WTC11 (cell line): ENCODE results near the gene ENTR1. TPM values are rescaled to one million over a fixed set of nuclear protein-coding genes. Genes with fewer than 3 reads are reported as not detected.

Source experiments
- ATAC-seq: fragments of 200-7000 bp; cut with Tn5 transposase; 2 replicates; pipeline ENCODE4 v1.10.0; 2021; ENCODE audit warnings: mild to moderate bottlenecking, moderate library complexity
- CTCF ChIA-PET: fragments of 300-600 bp; sonication (Branson Sonifier 250); formaldehyde crosslinking; loops from one replicate; lab custom pipeline; 2021; ENCODE audit warnings: antibody characterized with exemption; lab: Charles Lee
- POLR2A ChIA-PET: fragments of 350-600 bp; sonication (Branson Sonifier 250); formaldehyde crosslinking; loops from one replicate; lab custom pipeline; 2021; ENCODE audit warnings: antibody characterized with exemption; lab: Charles Lee
- DNase-seq: peaks from one replicate; pipeline ENCODE4 v3.0.0; 2021; ENCODE audit warnings: low spot score
- H3K27ac Mint-ChIP-seq: 2 replicates; pipeline ENCODE4 v1.8.0; 2021; ENCODE audit warnings: mixed read lengths
- H3K27me3 Mint-ChIP-seq: 2 replicates; pipeline ENCODE4 v1.8.0; 2021; ENCODE audit warnings: low read depth, mild to moderate bottlenecking, moderate library complexity, mixed read lengths
- H3K36me3 Mint-ChIP-seq: 2 replicates; pipeline ENCODE4 v1.8.0; 2021; ENCODE audit warnings: mixed read lengths
- H3K4me1 Mint-ChIP-seq: 2 replicates; pipeline ENCODE4 v1.8.0; 2022; ENCODE audit warnings: mixed read lengths
- H3K4me3 Mint-ChIP-seq: 2 replicates; pipeline ENCODE4 v1.8.0; 2021; ENCODE audit warnings: mild to moderate bottlenecking, moderate library complexity, mixed read lengths
- H3K9me3 Mint-ChIP-seq: 2 replicates; pipeline ENCODE4 v1.8.0; 2021; ENCODE audit warnings: mixed read lengths
- ATF1 ChIP-seq: sonication (generic); formaldehyde crosslinking; IDR thresholded peaks from 2 replicates; pipeline ENCODE4 v1.8.1; 2023; ENCODE audit warnings: mild to moderate bottlenecking, moderate library complexity, missing genetic modification reagents
- CBFB ChIP-seq: sonication (generic); formaldehyde crosslinking; IDR thresholded peaks from 2 replicates; pipeline ENCODE4 v1.8.1; 2022; ENCODE audit warnings: mild to moderate bottlenecking, low read depth, missing genetic modification reagents
- CREM ChIP-seq: sonication (generic); formaldehyde crosslinking; IDR thresholded peaks from 2 replicates; pipeline ENCODE4 v1.8.1; 2022; ENCODE audit warnings: mild to moderate bottlenecking, missing genetic modification reagents, moderate library complexity
- ELF4 ChIP-seq: sonication (generic); formaldehyde crosslinking; IDR thresholded peaks from 2 replicates; pipeline ENCODE4 v1.8.1; 2022; ENCODE audit warnings: low read depth, mild to moderate bottlenecking, moderate library complexity, missing genetic modification reagents
- ESRRA ChIP-seq: sonication (generic); formaldehyde crosslinking; IDR thresholded peaks from 2 replicates; pipeline ENCODE4 v1.8.1; 2022; ENCODE audit warnings: mild to moderate bottlenecking, missing genetic modification reagents, borderline replicate concordance
- FOXJ3 ChIP-seq: sonication (generic); formaldehyde crosslinking; IDR thresholded peaks from 2 replicates; pipeline ENCODE4 v1.9.0; 2021; ENCODE audit warnings: missing genetic modification reagents, mild to moderate bottlenecking, borderline replicate concordance
- FOXK1 ChIP-seq: sonication (generic); formaldehyde crosslinking; IDR thresholded peaks from 2 replicates; pipeline ENCODE4 v1.8.0; 2022; ENCODE audit warnings: mild to moderate bottlenecking, moderate library complexity, missing genetic modification reagents
- FOXP1 ChIP-seq: sonication (generic); formaldehyde crosslinking; IDR thresholded peaks from 2 replicates; pipeline ENCODE4 v1.8.0; 2022; ENCODE audit warnings: missing genetic modification reagents, mild to moderate bottlenecking, moderate library complexity, borderline replicate concordance
- HMGA2 ChIP-seq: fragments of 250-450 bp; sonication (Bioruptor Pico); IDR thresholded peaks from 2 replicates; pipeline ENCODE4 v1.4.0; 2021; ENCODE audit warnings: mild to moderate bottlenecking, moderate library complexity
- KAT7 ChIP-seq: sonication (generic); formaldehyde crosslinking; IDR thresholded peaks from 2 replicates; pipeline ENCODE4 v1.8.1; 2023; ENCODE audit warnings: missing genetic modification reagents, mild to moderate bottlenecking, borderline replicate concordance
- MXD4 ChIP-seq: fragments of 250-450 bp; sonication (Bioruptor Pico); IDR thresholded peaks from 2 replicates; pipeline ENCODE4 v1.8.0; 2021; ENCODE audit warnings: mild to moderate bottlenecking, moderate library complexity, borderline replicate concordance
- MYBL2 ChIP-seq: sonication (generic); formaldehyde crosslinking; IDR thresholded peaks from 2 replicates; pipeline ENCODE4 v1.8.1; 2023; ENCODE audit warnings: mild to moderate bottlenecking, moderate library complexity, missing genetic modification reagents
- OVOL2 ChIP-seq: fragments of 250-450 bp; sonication (Bioruptor Pico); IDR thresholded peaks from 2 replicates; pipeline ENCODE4 v1.9.0; 2021; ENCODE audit warnings: mild to moderate bottlenecking, borderline replicate concordance
- PRRX2 ChIP-seq: fragments of 250-450 bp; sonication (Bioruptor Pico); IDR thresholded peaks from 2 replicates; pipeline ENCODE4 v1.8.0; 2021; ENCODE audit warnings: mild to moderate bottlenecking
- RELA ChIP-seq: sonication (generic); formaldehyde crosslinking; IDR thresholded peaks from 2 replicates; pipeline ENCODE4 v1.8.1; 2022; ENCODE audit warnings: missing genetic modification reagents, mild to moderate bottlenecking, borderline replicate concordance
- RORB ChIP-seq: fragments of 250-450 bp; sonication (Bioruptor Pico); IDR thresholded peaks from 2 replicates; pipeline ENCODE4 v1.9.0; 2021; ENCODE audit warnings: mild to moderate bottlenecking
- SMAD3 ChIP-seq: sonication (generic); formaldehyde crosslinking; IDR thresholded peaks from 2 replicates; pipeline ENCODE4 v1.8.0; 2022; ENCODE audit warnings: missing genetic modification reagents, mild to moderate bottlenecking, borderline replicate concordance
- SOX15 ChIP-seq: fragments of 250-450 bp; sonication (Bioruptor Pico); IDR thresholded peaks from 2 replicates; pipeline ENCODE4 v1.9.0; 2021; ENCODE audit warnings: mild to moderate bottlenecking
- ZBTB21 ChIP-seq: sonication (generic); formaldehyde crosslinking; IDR thresholded peaks from 2 replicates; pipeline ENCODE4 v1.8.1; 2023; ENCODE audit warnings: mild to moderate bottlenecking, missing genetic modification reagents, borderline replicate concordance
- ZNF121 ChIP-seq: sonication (generic); formaldehyde crosslinking; IDR thresholded peaks from 2 replicates; pipeline ENCODE4 v1.8.0; 2023; ENCODE audit warnings: missing genetic modification reagents
- ZNF138 ChIP-seq: sonication (generic); formaldehyde crosslinking; conservative IDR thresholded peaks from 2 replicates; pipeline ENCODE4 v1.8.1; 2022; ENCODE audit warnings: mild to moderate bottlenecking, moderate library complexity, missing genetic modification reagents
- ZNF423 ChIP-seq: fragments of 250-450 bp; sonication (Bioruptor Pico); IDR thresholded peaks from 2 replicates; pipeline ENCODE4 v2.1.2; 2022; ENCODE audit warnings: mild to moderate bottlenecking, moderate library complexity
- total RNA-seq: library from RNA; stranded (reverse); gene quantifications from 3 replicates; pipeline ENCODE4 v1.2.3, GENCODE V29; 2021
- TF ChIP-seq, protein P1 (sequence below): sonication (generic); formaldehyde crosslinking; IDR thresholded peaks from 2 replicates; pipeline ENCODE4 v1.8.0; 2022; ENCODE audit warnings: mild to moderate bottlenecking, missing genetic modification reagents
- TF ChIP-seq, protein P2 (sequence below): fragments of 200-600 bp; IDR thresholded peaks from 2 replicates; pipeline ENCODE4 v1.8.0; 2022; ENCODE audit warnings: antibody characterized with exemption
- TF ChIP-seq, protein P3 (sequence below): sonication (generic); formaldehyde crosslinking; IDR thresholded peaks from 2 replicates; pipeline ENCODE4 v1.8.0; 2023; ENCODE audit warnings: missing genetic modification reagents
- TF ChIP-seq, protein P4 (sequence below): fragments of 250-450 bp; sonication (Bioruptor Pico); IDR thresholded peaks from 2 replicates; pipeline ENCODE4 v1.9.0; 2021; ENCODE audit warnings: mild to moderate bottlenecking
- TF ChIP-seq, protein P5 (sequence below): sonication (generic); formaldehyde crosslinking; conservative IDR thresholded peaks from 2 replicates; pipeline ENCODE4 v1.8.1; 2022; ENCODE audit warnings: mild to moderate bottlenecking, missing genetic modification reagents

ENTR1 gene
- total RNA-seq, 1 experiment from 2014 or later, result 140 TPM

DNA sequence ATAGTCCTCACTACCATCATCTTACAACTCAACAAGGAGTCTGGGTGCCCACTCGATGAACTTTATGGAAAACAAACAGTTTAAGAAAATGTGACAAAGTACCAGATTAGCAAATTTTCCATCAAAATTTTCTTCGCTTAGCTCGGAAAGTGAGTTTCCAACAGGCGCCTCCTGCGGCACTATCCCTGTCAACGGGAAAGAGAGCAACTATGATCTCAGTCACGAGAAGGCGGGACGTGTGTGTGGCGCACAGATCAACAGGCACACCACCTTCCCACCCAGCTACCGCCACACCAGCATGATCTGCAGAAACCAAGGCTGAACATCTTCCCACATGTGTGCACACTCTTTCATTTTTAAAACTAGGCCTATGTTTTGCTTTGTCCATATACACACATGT is 42.9 kb upstream of the ENTR1 start:
- DNase-seq, result no peak
- peaks cover 66% of the 10 kb centered on the region for H3K36me3 Mint-ChIP-seq
- POLR2A ChIA-PET, result no interaction called here
- H3K27me3 Mint-ChIP-seq, result no peaks in the 10 kb centered on the region
- CTCF ChIA-PET, result interaction anchor here (1.1 kb wide), 1 partner anchor 15 kb away, joined by 3 read pairs; no protein-coding TSS in a partner anchor
- TF ChIP-seq, protein P1, sequence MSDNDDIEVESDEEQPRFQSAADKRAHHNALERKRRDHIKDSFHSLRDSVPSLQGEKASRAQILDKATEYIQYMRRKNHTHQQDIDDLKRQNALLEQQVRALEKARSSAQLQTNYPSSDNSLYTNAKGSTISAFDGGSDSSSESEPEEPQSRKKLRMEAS, result no peak
- TF ChIP-seq MXD4 (CRISPR knock-in tag) (no peak), RORB (no peak), MYBL2 (no peak), ZBTB21 (no peak), OVOL2 (CRISPR knock-in tag) (no peak), FOXK1 (CRISPR knock-in tag) (no peak), ELF4 (CRISPR knock-in tag) (no peak), ATF1 (CRISPR knock-in tag) (no peak), FOXP1 (CRISPR knock-in tag) (no peak), ZNF138 (CRISPR knock-in tag) (no peak), CBFB (CRISPR knock-in tag) (no peak), ZNF423 (CRISPR knock-in tag) (no peak), ESRRA (CRISPR knock-in tag) (no peak), KAT7 (CRISPR knock-in tag) (no peak), FOXJ3 (no peak), PRRX2 (CRISPR knock-in tag) (no peak)
- TF ChIP-seq, protein P2, sequence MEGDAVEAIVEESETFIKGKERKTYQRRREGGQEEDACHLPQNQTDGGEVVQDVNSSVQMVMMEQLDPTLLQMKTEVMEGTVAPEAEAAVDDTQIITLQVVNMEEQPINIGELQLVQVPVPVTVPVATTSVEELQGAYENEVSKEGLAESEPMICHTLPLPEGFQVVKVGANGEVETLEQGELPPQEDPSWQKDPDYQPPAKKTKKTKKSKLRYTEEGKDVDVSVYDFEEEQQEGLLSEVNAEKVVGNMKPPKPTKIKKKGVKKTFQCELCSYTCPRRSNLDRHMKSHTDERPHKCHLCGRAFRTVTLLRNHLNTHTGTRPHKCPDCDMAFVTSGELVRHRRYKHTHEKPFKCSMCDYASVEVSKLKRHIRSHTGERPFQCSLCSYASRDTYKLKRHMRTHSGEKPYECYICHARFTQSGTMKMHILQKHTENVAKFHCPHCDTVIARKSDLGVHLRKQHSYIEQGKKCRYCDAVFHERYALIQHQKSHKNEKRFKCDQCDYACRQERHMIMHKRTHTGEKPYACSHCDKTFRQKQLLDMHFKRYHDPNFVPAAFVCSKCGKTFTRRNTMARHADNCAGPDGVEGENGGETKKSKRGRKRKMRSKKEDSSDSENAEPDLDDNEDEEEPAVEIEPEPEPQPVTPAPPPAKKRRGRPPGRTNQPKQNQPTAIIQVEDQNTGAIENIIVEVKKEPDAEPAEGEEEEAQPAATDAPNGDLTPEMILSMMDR, result no peak
- TF ChIP-seq, protein P3, sequence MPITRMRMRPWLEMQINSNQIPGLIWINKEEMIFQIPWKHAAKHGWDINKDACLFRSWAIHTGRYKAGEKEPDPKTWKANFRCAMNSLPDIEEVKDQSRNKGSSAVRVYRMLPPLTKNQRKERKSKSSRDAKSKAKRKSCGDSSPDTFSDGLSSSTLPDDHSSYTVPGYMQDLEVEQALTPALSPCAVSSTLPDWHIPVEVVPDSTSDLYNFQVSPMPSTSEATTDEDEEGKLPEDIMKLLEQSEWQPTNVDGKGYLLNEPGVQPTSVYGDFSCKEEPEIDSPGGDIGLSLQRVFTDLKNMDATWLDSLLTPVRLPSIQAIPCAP (CRISPR knock-in tag), result no peak
- TF ChIP-seq, all 79 proteins: peak for 0
- ATAC-seq, result no peak
- Mint-ChIP-seq H3K4me3 (no peak overlapping the region), H3K9me3 (no peaks in the 10 kb centered on the region), H3K27ac (peak overlapping the region; percentile 36), H3K4me1 (no peaks in the 10 kb centered on the region)

DNA sequence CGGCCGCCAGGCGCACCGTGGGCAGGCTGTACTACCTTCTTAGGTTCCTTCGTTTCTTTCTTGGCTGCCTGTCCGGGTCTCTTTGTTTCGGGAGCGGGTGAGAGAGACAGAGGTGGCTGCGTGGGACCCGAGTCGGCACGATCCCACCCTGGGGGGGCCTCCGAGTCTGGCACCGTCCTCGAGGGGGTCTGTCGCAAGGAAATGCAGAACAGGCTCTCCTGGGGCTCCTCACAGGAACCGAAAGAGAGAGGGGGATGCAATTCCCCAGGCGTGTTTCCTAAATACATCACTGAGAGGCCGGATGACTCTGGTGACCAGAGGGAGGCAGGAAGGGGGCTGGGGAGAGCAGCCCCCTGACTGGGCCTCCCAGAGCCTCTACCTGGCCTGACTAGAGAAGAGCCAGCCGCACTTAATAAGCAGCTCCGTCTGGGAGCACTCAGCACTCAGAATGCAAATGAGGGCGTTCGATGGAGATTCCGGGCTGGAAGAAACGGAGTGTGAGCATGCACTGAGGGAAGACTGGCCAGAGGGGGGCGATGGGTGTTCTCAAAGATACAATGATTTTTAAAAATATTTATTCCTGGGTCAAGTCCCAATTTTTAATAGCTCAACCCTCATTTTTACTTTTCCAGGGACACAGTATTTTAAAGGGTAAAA is 40.9 kb upstream of the ENTR1 start:
- ATAC-seq (peak; percentile 51), DNase-seq (no peak)
- Mint-ChIP-seq H3K4me1 (no peaks in the 10 kb centered on the region), H3K27ac (no peak overlapping the region), H3K36me3 (peaks cover 63% of the 10 kb centered on the region), H3K4me3 (no peak overlapping the region), H3K9me3 (no peaks in the 10 kb centered on the region), H3K27me3 (no peaks in the 10 kb centered on the region)
- ChIA-PET POLR2A (no interaction called here), CTCF (interaction anchor here (0.5 to 1.4 kb wide), 2 partner anchors 49 to 88 kb away, joined by 3 to 4 read pairs; partner anchors contain the start of gene DNLZ)
- TF ChIP-seq RELA (CRISPR knock-in tag), result no peak

DNA sequence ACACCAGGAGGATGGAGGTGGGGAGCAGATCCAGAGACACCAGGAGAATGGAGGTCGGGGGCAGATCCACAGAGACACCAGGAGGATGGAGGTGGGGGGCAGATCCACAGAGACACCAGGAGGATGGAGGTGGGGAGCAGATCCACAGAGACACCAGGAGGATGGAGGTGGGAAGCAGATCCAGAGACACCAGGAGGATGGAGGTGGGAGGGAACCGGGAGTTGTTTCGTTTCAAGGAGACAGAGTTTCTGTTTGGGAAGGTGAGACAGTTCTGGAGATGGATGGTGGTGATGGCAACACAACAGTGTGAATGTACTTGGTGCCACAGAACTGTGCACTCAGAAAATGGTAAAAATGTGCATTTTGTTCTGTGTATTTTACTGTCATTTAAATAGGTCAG is 38.2 kb upstream of the ENTR1 start:
- TF ChIP-seq ZNF121 (CRISPR knock-in tag), result no peak
- no peak for TF ChIP-seq SOX15 (CRISPR knock-in tag)
- no peak for TF ChIP-seq FOXJ3
- TF ChIP-seq, protein P4, sequence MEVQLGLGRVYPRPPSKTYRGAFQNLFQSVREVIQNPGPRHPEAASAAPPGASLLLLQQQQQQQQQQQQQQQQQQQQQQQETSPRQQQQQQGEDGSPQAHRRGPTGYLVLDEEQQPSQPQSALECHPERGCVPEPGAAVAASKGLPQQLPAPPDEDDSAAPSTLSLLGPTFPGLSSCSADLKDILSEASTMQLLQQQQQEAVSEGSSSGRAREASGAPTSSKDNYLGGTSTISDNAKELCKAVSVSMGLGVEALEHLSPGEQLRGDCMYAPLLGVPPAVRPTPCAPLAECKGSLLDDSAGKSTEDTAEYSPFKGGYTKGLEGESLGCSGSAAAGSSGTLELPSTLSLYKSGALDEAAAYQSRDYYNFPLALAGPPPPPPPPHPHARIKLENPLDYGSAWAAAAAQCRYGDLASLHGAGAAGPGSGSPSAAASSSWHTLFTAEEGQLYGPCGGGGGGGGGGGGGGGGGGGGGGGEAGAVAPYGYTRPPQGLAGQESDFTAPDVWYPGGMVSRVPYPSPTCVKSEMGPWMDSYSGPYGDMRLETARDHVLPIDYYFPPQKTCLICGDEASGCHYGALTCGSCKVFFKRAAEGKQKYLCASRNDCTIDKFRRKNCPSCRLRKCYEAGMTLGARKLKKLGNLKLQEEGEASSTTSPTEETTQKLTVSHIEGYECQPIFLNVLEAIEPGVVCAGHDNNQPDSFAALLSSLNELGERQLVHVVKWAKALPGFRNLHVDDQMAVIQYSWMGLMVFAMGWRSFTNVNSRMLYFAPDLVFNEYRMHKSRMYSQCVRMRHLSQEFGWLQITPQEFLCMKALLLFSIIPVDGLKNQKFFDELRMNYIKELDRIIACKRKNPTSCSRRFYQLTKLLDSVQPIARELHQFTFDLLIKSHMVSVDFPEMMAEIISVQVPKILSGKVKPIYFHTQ, result no peak
- no peak for TF ChIP-seq HMGA2
- no peak for TF ChIP-seq CREM (CRISPR knock-in tag)
- TF ChIP-seq, protein P5, sequence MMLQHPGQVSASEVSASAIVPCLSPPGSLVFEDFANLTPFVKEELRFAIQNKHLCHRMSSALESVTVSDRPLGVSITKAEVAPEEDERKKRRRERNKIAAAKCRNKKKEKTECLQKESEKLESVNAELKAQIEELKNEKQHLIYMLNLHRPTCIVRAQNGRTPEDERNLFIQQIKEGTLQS (CRISPR knock-in tag), result no peak
- TF ChIP-seq SMAD3 (CRISPR knock-in tag), result no peak
- no peaks in the 10 kb centered on the region for H3K4me1 Mint-ChIP-seq
- POLR2A ChIA-PET, result no interaction called here
- ATAC-seq, result no peak
- peaks cover 62% of the 10 kb centered on the region for H3K36me3 Mint-ChIP-seq
- H3K9me3 Mint-ChIP-seq, result no peaks in the 10 kb centered on the region
- CTCF ChIA-PET, result no interaction called here
- no peak for DNase-seq
- no peaks in the 10 kb centered on the region for H3K27me3 Mint-ChIP-seq
- no peak overlapping the region for H3K4me3 Mint-ChIP-seq
- H3K27ac Mint-ChIP-seq, result no peak overlapping the region
